GM19025 (cell line): ENCODE measurements around the gene RND2.
"Not testable (repeated sequence)": the region's sequence is repeated elsewhere in the genome, so short reads cannot be mapped to it uniquely, and the experiment has no call there.

ENCODE experiments used
- ATAC-seq: cut with Tn5 transposase; IDR thresholded peaks from one replicate; pipeline ENCODE4 v1.9.1; 2021; ENCODE audit warnings: mild to moderate bottlenecking, low read depth, moderate library complexity; ENCODE audit not compliant: unreplicated experiment

RND2 gene, protein sequence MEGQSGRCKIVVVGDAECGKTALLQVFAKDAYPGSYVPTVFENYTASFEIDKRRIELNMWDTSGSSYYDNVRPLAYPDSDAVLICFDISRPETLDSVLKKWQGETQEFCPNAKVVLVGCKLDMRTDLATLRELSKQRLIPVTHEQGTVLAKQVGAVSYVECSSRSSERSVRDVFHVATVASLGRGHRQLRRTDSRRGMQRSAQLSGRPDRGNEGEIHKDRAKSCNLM

DNA sequence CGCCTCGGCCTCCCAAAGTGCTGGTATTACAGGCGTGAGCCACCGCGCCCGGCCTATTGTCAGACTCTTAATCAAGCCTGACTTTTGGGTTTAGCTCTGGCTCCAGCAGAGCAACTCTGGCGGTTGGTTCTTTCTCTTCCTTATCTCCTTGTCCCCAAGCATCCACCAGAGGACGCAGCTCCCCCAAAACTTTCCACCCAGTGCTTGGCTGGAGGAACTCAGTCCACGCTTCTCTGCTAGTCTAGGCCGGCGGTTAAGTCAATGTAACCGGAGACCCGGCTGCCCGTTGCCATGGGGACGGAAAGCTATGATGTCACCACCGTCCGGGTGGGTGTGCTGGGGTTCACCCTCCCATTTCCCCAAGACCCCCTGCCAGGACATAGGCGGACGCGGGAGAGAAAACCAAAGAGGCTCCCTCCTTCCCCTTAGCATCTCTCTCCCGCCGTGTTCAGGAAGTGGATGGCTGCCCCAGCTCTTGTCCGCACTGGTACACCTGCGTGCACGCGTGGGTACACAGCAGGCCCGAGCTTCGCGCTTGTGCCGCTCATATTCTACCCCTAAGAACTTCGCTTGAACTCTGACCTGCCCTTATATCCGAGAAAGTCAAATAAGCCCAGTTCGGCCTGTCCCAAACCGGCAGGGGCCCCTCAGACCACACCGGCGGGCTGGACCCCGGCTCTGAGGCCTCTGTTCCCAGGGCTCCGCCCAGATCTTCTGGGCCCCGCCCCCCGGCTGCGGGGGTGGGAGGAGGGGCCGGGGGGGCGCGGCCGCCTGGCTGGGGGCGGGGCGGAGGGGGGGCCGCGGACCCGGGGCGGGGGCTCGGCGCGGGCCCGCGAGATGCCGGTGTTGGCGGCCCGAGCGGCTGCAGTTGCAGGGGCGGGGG lies at the start of gene RND2:
TSS of gene RND2 (plus strand) at position 825 of the 883 bp plus-strand sequence. CDS start 117 bp downstream, outside the sequence.
- no peak for ATAC-seq

DNA sequence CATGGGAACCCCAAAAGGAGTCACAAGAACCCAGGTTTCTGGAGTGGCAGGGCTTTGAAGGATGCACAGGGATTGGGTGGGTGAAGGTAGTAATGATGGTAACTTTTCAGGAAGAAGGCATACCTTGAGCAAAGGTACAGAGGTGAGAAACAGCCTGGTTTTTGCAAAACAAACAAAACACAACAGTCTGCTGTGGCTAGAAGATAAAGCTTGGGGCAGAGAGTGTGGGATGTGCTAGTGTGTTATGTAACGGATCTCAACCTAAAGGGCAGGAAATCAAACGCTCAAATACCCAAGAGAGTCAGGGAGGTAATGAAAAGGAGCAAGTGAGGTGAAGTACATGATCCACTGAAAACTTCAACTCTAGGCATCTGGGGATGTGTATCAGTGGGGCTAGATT lies 49.8 kb upstream of the RND2 start:
- ATAC-seq: no peak

DNA sequence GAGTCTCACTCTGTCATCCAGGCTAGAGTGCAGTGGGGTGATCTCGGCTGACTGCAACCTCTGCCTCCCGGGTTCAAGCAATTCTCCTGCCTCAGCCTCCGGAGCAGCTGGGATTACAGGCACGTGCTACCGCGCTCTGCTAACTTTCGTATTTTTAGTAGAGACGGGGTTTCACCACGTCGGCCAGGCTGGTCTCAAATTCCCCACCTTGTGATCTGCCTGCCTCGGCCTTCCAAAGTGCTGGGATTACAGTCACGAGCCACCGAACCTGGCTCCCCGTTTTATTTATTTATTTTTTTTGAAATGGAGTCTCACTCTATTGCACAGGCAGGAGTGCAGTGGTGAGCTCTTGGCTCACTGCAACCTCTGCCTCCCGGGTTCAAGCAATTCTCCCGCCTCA lies 49.3 kb upstream of the RND2 start:
- not testable (repeated sequence) for ATAC-seq

DNA sequence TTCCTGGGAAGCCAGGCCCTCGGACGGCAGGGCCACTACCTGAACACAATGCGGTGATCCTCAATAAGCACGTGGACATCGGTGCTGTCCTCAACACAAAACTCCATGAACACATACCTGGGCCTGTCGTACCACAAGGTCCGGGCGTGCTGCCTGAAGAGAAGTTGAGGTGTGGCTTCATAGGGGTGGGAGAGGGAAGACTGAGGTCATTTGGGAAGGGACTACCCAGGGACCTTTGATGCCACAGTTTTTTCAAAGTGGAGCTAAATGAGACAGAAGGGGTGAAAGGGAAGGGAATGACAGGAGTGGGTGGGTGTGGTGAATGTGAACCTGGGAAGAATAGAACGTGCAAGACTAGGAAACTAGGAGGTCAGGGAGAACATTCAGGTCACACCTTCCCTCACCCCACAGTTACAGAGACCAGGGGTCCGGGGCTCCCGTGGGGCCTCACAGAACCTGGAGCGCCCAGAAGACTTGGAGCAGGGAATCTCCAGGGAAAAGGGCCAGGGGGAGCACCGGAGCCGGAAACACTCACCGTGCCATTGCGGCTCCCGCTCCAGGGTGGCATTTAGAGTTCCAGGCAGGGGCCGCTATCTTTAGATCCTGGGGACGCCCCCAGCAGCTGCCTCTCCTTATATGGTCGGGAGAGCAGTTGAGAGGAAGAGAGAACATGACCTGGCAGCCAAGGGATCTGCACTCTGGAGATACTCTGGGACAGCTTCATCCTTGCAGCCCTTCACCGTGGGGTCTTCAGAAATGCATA lies 45.3 kb upstream of the RND2 start, which contains the start of gene PTGES3L:
TSS of gene PTGES3L (minus strand) at position 570 of the 763 bp plus-strand sequence. CDS start at position 543, 27 bp downstream.
- ATAC-seq: no peak

DNA sequence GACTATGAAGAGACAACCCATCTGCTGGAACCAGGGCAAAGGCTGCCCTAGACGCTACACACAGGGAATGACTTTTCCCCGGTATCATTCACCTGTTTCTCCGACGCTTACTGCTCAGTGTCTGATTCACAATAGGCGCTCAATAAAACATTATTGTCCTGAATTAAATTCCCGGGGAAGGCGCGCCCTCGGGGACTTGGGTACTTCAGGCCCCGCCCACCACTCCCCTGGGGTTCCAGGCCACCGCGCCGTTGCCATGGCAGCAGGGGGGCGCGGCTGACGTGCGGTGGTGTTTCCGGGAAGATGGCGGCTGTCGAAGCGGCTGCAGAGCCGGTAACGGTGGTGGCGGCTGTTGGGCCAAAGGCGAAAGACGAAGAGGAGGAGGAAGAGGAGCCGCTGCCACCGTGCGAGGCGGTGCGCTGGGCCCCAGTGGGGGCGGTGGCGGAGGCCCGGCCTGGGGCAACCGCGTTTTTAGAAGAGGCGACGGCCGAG lies 44.7 kb upstream of the RND2 start, which contains the start of gene RUNDC1:
TSS of gene RUNDC1 (plus strand) at position 292 of the 492 bp plus-strand sequence. CDS start at position 304, 12 bp downstream.
- ATAC-seq: no peak

DNA sequence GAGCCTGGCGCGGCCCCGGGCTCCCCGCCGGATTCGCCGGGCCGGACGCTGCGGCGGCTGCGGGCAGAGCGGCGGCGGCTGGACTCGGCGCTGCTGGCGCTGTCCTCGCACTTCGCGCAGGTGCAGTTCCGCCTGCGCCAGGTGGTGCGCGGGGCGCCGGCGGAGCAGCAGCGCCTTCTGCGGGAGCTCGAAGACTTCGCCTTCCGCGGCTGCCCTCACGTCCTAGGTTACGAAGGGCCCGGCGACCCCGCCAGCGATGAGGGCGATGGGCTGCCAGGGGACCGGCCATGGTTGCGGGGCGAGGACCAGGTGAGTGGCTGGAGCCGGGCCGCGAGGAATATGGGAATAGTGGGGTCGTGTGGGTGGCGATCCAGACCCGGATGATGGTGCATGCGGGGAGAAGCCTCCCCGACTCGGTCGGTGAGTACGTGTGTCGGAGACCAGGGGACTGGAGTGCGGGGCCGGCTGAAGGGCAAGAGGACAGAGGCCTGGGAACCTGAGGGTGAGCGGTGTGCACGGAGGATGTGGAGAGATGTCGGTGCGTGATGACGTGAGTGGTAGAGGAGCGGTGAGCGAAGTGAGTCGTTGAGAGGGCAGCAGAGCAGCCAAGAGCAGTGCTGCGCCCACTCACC lies 44.1 kb upstream of the RND2 start:
- ATAC-seq: no peak

DNA sequence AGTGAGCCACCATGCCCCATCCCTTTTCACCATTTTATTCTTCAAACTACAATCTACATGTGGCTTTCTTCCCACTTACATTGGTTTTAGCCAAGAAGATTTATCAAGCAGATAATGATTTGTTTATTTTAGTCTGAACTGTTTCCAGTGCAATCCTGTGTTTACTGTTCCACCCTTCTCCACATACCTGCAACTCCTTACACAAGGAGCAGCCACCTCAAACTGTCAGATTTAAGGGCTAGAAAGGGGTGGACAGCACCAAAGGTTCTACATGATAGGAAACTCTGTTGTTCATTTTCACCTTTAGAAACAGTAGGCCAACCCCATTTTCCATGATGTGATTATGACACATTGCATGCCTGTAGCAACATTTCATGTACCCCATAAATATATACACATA lies 42.8 kb upstream of the RND2 start:
- ATAC-seq: no peak

DNA sequence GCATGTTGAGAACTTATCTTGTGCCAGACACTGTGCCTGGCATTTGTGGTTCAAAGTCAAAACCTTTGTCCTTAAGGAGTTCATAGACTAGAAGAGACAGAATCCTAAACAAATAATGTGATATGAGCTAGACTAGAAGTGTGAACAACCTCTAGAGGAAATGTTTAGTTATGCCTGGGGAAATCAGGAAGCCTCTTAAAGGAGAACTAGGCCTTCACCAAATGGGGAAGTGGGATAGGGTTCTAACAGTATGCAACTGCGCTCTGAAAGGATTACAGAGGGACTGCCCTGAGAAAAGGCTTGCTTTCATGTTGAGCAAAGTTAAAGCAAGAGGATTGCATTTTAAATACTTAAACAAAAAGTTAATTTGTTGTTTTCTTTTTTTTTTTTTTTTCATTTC lies 39.8 kb upstream of the RND2 start:
- ATAC-seq: no peak

DNA sequence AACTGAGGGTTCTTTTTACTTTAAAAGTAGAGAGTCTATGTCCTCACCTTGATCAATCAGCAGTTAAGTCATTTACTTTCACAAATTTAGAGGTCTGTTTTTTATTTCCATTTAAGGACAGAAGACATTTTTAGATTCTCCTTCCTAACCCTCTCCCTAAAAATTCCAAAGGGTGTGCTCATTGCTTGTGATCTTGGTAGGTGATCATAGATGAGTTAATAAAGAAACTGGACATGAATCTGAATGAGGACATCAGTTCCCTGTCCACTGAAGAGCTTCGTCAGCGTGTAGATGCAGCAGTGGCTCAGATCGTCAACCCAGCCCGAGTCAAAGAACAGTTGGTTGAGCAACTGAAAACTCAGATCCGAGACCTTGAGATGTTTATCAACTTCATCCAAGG lies 35.9 kb upstream of the RND2 start:
- no peak for ATAC-seq

DNA sequence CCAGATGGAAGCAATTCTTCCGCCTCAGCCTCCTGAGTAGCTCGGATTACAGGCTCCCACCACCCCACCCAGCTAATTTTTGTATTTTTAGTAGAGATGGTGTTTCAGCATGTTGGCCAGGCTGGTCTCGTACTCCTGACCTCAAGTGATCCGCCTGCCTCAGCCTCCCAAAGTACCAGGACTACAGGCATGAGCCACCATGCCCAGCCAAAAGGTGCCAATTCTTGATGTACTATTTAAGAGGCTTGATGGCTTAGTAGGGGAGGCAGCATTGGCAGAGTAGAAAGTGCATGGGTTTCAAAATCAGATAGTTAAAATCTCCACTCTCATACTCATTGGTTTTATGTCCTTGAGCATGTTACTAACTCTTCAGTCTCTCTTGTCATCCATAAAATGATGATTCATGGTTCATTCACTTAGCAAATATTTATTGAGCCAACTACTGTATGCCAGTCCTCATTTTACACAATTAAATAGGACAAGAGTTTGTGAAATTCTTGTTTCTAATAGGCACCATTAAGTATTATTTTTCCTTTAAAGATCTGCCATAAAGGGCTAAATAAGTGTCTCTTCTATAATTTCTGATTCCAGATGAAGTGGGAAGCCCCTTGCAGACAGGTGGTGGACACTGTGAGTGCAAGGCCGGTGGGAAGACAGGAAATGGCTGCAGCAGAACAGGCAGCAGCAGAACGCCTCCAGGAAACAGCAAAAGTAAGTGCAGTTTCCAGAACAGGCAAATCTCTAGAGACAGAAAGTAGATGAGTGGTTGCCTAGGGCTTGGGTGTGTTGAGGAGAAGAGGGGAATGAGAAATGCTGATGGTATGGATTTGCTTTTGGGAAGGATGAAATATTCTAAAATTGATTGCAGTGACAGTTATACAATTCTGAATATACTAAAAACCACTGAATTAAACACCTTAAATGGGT lies 35.0 kb upstream of the RND2 start:
- ATAC-seq: no peak

DNA sequence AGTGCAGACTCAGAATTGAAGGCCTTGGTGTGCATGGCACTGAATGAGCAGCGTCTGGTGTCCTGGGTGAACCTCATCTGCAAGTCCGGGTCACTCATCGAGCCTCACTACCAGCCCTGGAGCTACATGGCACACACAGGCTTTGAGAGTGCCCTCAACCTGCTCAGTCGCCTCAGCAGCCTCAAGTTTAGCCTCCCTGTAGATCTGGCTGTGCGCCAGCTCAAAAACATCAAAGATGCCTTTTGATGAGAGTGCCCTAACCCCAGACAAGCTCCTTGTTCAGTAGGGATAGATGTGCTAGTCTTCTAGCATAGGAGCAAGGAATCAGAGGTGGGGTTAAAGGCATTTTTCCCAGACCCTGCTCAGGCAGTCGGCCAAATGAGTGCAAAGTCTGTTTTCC lies 33.6 kb upstream of the RND2 start:
- ATAC-seq: no peak

DNA sequence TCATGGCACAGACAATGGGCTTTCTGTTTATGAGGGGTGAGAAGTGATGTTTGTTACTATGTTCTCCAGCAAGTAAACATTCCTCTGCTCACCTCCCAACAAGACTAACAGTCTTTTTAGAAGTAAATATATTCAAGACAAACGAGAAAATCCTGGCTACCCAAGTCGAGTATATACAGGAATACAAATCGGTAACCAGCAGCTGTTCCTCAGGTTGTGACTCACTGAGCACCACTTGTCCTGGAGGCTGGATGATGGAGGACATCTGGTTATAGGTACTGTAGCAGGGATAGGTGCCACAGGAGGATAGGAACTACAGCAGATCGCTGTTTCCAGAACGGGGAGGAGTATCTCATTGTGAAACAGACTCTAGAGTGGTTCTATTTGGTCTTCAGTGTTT lies 32.2 kb upstream of the RND2 start:
- ATAC-seq: no peak

DNA sequence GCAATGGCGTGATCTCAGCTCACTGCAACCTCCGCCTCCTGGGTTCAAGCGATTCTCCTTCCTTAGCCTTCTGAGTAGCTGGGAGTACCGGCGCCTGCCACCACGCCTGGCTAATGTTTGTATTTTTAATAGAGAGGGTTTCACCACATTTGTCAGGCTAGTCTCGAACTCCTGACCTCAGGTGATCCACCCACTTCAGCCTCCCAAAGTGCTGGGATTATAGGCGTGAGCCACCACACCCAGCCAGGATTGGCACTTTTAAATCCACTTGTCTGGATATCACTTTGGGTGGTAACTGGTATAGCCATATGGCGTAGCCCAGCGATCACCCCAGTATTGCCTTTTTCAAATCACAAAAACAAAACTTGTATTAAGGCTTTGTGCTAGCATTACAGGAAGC lies 31.1 kb upstream of the RND2 start:
- not testable (repeated sequence) for ATAC-seq

DNA sequence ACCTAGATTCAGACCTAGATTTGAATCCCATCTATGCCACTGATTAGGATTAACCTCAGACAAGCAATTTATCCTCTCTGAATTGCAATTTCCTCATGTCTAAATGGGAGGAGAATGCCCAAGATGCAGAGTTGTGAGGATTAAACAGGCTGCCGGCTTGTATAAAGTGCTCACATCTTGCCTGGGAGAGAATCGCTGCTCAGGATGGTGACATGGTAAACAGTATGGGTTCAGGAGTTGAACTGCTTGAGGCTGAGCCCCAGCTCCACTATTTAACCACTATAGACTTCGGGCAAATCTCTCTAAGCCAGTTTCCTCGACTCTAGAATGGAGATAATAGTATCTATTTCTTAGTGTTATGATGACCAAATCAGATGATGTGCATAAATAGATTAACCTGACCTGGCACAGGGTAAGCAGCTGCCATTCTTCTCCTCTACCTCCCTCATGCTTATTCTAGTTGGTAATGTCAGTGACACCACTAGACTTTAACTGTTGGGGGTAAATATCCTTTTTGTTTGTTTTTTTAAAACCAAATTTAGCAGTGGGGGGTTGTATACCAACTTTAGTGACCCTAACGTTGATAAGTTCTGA lies 27.5 kb upstream of the RND2 start:
- no peak for ATAC-seq

DNA sequence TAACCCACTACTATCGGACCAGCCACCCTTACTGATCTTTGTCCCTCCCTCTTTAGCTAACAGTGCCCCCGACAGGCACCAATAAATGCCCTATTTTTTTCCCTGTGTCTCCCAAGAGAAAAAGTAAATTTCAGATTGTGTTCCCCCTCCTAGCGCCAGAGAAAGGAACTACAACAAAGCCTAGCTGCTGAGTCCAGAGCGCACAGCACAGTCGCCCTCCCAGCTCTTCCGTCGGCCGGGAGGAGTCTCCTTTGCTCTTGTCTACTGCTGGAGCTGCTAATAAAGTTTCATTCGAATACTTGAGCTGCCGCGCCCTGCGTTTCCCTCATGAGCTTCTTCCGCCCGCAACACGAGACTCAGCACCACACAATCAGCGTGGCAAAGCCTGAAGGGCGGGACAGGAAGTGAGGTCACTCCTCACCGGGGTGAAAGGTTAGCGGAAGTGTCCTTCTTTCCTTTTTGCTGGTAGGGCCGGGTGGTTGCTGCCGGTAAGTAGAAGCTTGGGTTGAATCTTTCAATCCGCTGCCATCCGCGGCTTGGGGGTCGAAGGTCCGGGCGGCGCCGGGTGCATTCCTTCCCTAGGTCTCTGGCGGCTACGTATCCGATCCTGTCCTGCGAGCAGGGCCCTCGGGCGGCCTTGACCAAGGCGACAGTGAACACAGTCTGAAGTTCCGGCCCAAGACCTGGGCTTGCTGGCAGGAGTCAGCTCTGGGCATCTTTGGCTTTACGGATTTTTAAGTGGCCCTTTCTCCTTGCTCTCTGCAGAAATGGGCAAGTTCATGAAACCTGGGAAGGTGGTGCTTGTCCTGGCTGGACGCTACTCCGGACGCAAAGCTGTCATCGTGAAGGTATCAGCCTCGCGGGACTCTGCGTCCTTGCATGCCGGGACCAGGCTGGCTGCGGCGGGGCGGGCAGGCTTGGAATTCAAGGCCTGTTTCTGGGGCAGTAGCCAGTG lies 26.8 kb upstream of the RND2 start, which contains the start of gene RPL27:
TSS of gene RPL27 (plus strand) at position 436 of the 955 bp plus-strand sequence. CDS start at position 768, 332 bp downstream.
- ATAC-seq: peak; percentile 95

DNA sequence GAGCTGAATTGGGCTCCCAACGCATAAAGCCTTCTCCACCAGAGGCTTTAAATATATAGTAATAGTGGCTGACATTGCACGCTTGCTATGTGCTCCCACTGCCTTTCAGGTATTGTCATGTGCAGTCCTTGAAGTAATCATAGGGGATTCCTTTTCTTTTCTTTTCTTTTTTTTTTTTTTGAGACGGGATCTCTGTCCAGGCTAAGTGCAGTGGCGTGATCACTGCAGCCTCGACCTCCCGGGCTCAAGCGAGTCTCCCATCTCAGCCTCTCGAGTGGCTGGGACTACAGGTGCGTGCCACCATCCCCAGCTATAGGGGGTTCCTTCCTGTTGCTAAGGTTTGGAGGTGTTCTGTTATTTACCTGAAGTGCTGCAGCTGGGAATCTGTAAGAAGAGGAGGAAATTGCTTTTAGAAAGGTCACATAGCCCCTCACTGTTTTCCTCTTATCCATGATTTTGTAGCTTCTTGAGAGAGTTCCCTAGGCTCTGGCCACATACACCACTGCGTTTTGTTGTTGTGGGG lies 26.0 kb upstream of the RND2 start:
- ATAC-seq: no peak

DNA sequence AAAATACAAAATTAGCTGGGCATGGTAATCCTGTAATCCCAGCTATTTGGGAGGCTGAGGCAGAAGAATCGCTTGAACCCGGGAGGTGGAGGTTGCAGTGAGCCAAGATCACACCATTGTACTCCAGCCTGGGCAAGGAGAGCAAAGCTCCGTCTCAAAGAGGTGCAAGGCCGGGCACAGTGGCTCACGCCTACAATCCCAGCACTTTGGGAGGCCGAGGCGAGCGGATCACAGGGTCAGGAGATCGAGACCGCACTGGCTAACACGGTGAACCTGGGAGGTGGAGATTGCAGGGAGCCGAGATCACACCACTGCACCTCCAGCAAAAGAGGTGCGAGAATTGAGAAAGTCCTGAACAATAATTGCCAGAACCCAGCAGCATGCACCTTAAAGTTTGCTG lies 24.1 kb upstream of the RND2 start:
- not testable (repeated sequence) for ATAC-seq
